GM13977 (cell line): ENCODE results near the gene ELANE.

Experiments used
- DNase-seq: peaks from one replicate; pipeline ENCODE4 v3.0.0; 2012; ENCODE audit warnings: low spot score
- in situ Hi-C: fragments of 300-500 bp; cut with MboI; formaldehyde crosslinking; loops from one replicate; pipeline ENCODE4 v1.12.0; 2022; ENCODE audit warnings: low sequenced_read_pairs, low pct_unique_long_range_greater_than_20kb, mixed read lengths, inconsistent platforms; ENCODE audit not compliant: unreplicated experiment
- TF ChIP-seq, protein P1 (sequence below): IDR thresholded peaks from 2 replicates; pipeline ENCODE4 v1.5.1; 2012; ENCODE audit warnings: mild to moderate bottlenecking, control low read depth; ENCODE audit not compliant: insufficient read depth; ENCODE audit errors: extremely low read depth, missing control alignments

The ELANE gene

DNA sequence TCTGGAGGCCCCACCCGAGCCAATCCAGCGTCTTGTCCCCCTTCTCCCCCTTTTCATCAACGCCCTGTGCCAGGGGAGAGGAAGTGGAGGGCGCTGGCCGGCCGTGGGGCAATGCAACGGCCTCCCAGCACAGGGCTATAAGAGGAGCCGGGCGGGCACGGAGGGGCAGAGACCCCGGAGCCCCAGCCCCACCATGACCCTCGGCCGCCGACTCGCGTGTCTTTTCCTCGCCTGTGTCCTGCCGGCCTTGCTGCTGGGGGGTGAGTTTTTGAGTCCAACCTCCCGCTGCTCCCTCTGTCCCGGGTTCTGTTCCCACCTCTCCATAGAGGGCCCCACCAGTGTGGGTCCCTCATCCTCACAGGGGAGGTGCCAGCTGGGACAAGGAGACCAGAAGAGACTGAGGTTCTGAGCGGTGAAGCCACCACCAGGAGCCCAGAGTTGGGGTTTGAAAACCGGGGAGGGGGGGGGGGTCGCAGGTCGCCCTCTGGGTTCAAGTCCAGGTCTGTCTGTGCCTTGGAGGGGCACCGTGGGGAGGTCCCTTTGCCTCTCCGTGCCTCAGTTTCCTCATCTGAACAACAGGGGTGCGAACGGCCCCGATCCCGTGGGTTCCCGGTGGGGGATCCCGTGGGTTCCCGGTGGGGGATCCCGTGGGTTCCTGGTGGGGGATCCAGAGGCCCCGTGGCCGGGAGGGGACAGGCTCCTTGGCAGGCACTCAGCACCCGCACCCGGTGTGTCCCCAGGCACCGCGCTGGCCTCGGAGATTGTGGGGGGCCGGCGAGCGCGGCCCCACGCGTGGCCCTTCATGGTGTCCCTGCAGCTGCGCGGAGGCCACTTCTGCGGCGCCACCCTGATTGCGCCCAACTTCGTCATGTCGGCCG lies at the start of gene ELANE:
Gene ELANE, plus strand, starts transcription at position 168 of the 878 bp plus-strand sequence. Its CDS starts 26 bp downstream, at position 194.
- no peak for DNase-seq
- in situ Hi-C loops = loop anchor here (10.0 kb wide), 1 partner anchor 132 kb away; the partner anchor contains the start of gene WDR18
- TF ChIP-seq, protein P1, sequence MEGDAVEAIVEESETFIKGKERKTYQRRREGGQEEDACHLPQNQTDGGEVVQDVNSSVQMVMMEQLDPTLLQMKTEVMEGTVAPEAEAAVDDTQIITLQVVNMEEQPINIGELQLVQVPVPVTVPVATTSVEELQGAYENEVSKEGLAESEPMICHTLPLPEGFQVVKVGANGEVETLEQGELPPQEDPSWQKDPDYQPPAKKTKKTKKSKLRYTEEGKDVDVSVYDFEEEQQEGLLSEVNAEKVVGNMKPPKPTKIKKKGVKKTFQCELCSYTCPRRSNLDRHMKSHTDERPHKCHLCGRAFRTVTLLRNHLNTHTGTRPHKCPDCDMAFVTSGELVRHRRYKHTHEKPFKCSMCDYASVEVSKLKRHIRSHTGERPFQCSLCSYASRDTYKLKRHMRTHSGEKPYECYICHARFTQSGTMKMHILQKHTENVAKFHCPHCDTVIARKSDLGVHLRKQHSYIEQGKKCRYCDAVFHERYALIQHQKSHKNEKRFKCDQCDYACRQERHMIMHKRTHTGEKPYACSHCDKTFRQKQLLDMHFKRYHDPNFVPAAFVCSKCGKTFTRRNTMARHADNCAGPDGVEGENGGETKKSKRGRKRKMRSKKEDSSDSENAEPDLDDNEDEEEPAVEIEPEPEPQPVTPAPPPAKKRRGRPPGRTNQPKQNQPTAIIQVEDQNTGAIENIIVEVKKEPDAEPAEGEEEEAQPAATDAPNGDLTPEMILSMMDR = no peak

DNA sequence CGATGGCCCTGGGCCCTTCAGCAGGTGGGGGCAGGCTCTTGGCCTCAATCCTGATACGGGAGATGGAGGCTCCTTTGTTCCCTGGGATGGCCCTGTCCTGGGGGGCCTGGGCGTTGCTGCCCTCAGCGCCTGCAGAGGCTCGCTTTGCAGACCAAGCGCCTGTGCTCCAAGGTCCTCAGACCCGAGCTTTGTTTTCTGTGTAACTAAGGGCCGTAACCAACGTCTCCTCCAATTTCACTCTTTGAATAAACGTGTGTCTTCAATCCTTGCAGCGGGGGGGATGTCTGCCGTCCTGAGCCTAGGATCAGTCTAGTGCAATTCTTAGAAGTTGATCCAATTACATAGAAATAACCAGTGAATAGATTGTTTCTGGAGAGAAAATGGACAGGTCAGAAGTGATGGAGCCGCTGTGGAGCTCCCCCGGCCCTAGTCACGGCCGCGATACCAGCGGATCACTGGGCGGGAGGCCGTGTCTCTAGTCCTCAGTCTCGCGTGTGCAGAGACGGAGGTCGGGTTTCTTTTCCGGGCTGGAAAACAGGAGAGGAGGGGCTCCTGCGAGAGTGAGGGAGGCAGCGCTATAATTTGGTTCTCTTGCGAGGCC lies 49.5 kb upstream of the ELANE start:
- TF ChIP-seq, protein P1 = no peak
- in situ Hi-C loops = no loop called here
- no peak for DNase-seq

DNA sequence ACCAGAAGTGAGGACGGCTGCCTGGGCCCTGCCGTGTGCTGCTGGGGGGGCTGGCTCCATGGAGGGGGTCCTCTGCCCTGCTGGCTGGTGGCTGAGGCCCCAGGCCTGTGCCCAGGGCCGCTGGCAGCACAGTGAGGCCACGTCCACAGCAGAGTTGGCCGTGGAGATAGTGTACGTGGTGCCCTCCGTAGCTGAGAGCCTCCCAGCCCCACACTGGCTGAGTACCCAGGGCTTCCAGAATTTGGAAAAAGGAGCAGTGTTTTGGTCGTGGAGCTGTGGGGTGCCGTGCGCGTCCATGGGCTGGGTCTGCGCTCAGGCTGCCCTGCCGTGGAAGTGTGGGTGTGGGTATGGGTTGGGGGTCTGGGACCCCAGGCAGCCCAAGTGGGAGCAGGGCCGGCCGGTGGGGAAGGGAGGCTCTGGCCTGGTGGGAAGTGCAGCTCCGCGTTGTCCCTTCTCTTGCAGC lies 49.0 kb upstream of the ELANE start:
- in situ Hi-C loops = no loop called here
- no peak for DNase-seq
- TF ChIP-seq, protein P1 = no peak

DNA sequence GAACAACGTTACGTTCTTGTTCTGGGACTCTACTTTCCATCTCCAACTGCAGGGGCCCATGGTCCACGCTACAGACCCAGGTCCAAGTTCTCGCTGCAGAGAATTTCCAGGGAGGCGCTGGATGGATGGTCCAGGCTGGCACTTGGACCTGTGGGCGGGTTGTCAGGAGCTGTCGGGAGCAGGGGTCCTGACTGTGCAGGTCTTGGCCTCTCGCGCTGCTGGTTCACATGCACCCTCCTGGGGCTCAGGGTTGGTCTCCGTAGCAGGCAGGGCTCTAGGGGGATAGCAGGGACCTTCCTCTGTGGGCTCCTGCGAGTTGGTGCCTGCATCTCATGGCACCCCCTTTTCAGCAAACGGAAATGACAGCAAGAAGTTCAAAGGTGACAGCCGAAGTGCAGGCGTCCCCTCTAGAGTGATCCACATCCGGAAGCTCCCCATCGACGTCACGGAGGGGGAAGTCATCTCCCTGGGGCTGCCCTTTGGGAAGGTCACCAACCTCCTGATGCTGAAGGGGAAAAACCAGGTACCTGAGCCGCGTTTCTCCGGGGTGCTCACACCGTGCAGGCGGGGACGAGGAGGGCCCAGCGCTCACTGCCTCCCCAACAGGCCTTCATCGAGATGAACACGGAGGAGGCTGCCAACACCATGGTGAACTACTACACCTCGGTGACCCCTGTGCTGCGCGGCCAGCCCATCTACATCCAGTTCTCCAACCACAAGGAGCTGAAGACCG lies 48.3 kb upstream of the ELANE start:
- in situ Hi-C loops = no loop called here
- TF ChIP-seq, protein P1 = no peak
- DNase-seq = no peak

DNA sequence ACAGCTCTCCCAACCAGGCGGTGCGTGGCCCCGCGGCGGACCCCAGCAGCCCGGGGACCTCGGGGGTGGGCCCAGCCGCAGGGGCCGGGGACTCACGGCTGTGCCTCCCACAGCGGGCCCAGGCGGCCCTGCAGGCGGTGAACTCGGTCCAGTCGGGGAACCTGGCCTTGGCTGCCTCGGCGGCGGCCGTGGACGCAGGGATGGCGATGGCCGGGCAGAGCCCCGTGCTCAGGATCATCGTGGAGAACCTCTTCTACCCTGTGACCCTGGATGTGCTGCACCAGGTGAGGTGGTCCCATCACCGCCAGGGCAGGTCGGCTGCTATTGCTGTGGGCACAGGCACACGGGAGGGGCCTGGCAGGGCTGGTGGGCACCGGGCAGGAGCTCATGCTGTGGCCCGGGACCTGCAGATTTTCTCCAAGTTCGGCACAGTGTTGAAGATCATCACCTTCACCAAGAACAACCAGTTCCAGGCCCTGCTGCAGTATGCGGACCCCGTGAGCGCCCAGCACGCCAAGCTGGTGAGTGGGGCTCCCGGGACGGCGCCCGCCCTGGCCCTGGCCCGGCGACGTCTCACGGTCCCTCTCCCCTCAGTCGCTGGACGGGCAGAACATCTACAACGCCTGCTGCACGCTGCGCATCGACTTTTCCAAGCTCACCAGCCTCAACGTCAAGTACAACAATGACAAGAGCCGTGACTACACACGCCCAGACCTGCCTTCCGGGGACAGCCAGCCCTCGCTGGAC lies 47.5 kb upstream of the ELANE start:
- in situ Hi-C loops = no loop called here
- no peak for DNase-seq
- TF ChIP-seq, protein P1 = no peak

DNA sequence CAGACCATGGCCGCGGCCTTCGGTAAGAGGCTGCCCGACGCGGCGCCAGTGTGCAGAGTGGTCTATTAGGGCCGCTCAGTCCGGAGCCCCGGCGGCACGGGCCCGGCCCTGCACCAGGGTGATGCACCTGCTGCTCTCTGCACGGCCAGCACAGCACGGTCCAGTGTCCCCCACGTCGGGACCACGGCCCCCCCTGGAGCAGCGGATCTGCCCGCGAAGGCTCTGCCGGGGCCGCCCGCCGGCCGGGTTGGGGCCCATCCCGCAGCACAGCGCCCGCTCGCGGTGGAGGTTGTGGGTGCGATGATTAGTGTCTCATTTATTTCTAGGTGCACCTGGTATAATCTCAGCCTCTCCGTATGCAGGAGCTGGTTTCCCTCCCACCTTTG lies 46.9 kb upstream of the ELANE start:
- TF ChIP-seq, protein P1 = no peak
- DNase-seq = peak; percentile 48
- in situ Hi-C loops = no loop called here
